Keratinocyte (primary cell): ENCODE data around the gene PALD1.

ENCODE experiments used
- EZH2 ChIP-seq: IDR thresholded peaks from one replicate; pipeline ENCODE4 v1.6.1; 2012; ENCODE audit warnings: inconsistent platforms, mild to moderate bottlenecking, low read length, moderate library complexity
- TF ChIP-seq, protein P1 (sequence below), 3 experiments: IDR thresholded peaks in 1 of 3; conservative IDR thresholded peaks in 1 of 3; optimal IDR thresholded peaks in 1 of 3; 2 replicates in 2 of 3; 3 replicates in 1 of 3; pipeline versions ENCODE3 to v1.5.1; 2011; ENCODE audit warnings: low read length in 3 of 3, mild to moderate bottlenecking in 3 of 3, moderate library complexity in 2 of 3, control low read depth in 1 of 3, inconsistent platforms in 1 of 3; ENCODE audit not compliant: insufficient read depth in 2 of 3; ENCODE audit errors: extremely low read depth in 1 of 3

DNA sequence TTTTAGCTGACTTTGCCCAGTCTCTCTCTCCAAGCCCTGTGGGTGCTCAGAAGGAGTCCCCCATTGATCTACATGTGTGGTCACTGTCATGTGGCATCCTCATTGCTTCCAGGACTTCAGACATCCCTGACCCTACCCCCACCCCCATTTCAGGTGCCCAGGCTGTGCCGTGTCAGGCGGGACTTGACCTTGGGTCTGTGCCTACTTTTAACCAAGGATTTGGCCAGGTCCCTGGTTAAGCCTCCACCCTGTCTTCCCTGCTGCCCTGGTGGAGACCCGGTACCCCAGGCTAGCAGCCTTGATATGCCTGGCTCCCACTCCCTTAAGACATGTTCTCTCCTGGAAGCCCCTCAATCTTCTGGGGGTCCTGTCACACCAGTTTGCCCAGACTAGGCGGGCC is 92.7 kb downstream of the PALD1 start:
- TF ChIP-seq, protein P1, sequence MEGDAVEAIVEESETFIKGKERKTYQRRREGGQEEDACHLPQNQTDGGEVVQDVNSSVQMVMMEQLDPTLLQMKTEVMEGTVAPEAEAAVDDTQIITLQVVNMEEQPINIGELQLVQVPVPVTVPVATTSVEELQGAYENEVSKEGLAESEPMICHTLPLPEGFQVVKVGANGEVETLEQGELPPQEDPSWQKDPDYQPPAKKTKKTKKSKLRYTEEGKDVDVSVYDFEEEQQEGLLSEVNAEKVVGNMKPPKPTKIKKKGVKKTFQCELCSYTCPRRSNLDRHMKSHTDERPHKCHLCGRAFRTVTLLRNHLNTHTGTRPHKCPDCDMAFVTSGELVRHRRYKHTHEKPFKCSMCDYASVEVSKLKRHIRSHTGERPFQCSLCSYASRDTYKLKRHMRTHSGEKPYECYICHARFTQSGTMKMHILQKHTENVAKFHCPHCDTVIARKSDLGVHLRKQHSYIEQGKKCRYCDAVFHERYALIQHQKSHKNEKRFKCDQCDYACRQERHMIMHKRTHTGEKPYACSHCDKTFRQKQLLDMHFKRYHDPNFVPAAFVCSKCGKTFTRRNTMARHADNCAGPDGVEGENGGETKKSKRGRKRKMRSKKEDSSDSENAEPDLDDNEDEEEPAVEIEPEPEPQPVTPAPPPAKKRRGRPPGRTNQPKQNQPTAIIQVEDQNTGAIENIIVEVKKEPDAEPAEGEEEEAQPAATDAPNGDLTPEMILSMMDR (optimal IDR thresholded peaks at IDR 0.05 in 1 of 3, IDR thresholded peaks at IDR 0.05 in 1 of 3, conservative IDR thresholded peaks at IDR 0.05 in 1 of 3; ENCODE audit: extremely low read depth in 1 of 3, insufficient read depth in 2 of 3, low read length in 3 of 3): no peak
- no peak for TF ChIP-seq EZH2
